ENCODE data around the gene NGEF. TPM values are rescaled to one million over a fixed set of nuclear protein-coding genes. Genes with fewer than 3 reads are reported as not detected.
"Not testable (repeated sequence)": the region's sequence is repeated elsewhere in the genome, so short reads cannot be mapped to it uniquely, and the experiment has no call there.

The NGEF gene
- total and polyA plus RNA-seq, 4 donors = 10.6 to 22.6 (median 10.8) TPM

- no peak overlapping the region for H3K4me3 ChIP-seq (ENCODE audit: low read depth in 1 of 3, low read length in 3 of 3)
- TF ChIP-seq RAD21 (IDR thresholded peaks at IDR 0.05) (no peak), FOXA2 (IDR thresholded peaks at IDR 0.05) (no peak), JUND (IDR thresholded peaks at IDR 0.05) (no peak), CTCF (IDR thresholded peaks at IDR 0.05; ENCODE audit: low read depth, low read length, missing input control) (no peak), REST (IDR thresholded peaks at IDR 0.05) (no peak), YY1 (IDR thresholded peaks at IDR 0.05) (no peak), HNF4G (IDR thresholded peaks at IDR 0.05) (no peak), FOXA1 (IDR thresholded peaks at IDR 0.05) (no peak), SP1 (IDR thresholded peaks at IDR 0.05) (no peak)
- H3K27me3 ChIP-seq (ENCODE audit: control insufficient read depth in 4 of 4, insufficient read depth in 4 of 4, low read length in 3 of 4) = no peaks in the 10 kb centered on the region
- no peaks in the 10 kb centered on the region for H3K4me1 ChIP-seq (ENCODE audit: control insufficient read depth in 4 of 4, insufficient read depth in 4 of 4, low read length in 3 of 4)
- no peak overlapping the region for H3K27ac ChIP-seq (ENCODE audit: low read depth in 1 of 2, low read length in 2 of 2)
- H3K9ac ChIP-seq (ENCODE audit: low read depth in 1 of 2, low read length in 2 of 2) = no peak overlapping the region
- WGBS = 76% methylated on average over 6 of the region's 6 CpGs
- peaks cover 0 to 7% (median 2%) of the 10 kb centered on the region in 4 donors for H3K9me3 ChIP-seq (ENCODE audit: control insufficient read depth in 4 of 4, low read length in 3 of 4)
- DNase-seq (ENCODE audit: low spot score) = no peak
- peaks cover 0 to 6% (median 3%) of the 10 kb centered on the region in 4 donors for H3K36me3 ChIP-seq (ENCODE audit: control insufficient read depth in 4 of 4, insufficient read depth in 3 of 4, low read depth in 1 of 4, low read length in 3 of 4)
Observed at GRCh38 chr2:232908695-232909094, 104.4 kb downstream of the NGEF start.

- not testable (repeated sequence) for H3K9me3 ChIP-seq (ENCODE audit: control insufficient read depth in 4 of 4, low read length in 3 of 4); DNase-seq (ENCODE audit: low spot score)
- 97% methylated on average over 9 of the region's 9 CpGs for WGBS
Observed at GRCh38 chr2:232907718-232908085, 105.4 kb downstream of the NGEF start.

GRCh38 chr2:232906867-232907717, 106.0 kb downstream of the NGEF start:
- not testable (repeated sequence) for H3K4me1 ChIP-seq (ENCODE audit: control insufficient read depth in 4 of 4, insufficient read depth in 4 of 4, low read length in 3 of 4); H3K27ac ChIP-seq (ENCODE audit: low read depth in 1 of 2, low read length in 2 of 2); H3K9me3 ChIP-seq (ENCODE audit: control insufficient read depth in 4 of 4, low read length in 3 of 4); H3K9ac ChIP-seq (ENCODE audit: low read depth in 1 of 2, low read length in 2 of 2); H3K4me3 ChIP-seq (ENCODE audit: low read depth in 1 of 3, low read length in 3 of 3); H3K27me3 ChIP-seq (ENCODE audit: control insufficient read depth in 4 of 4, insufficient read depth in 4 of 4, low read length in 3 of 4); H3K36me3 ChIP-seq (ENCODE audit: control insufficient read depth in 4 of 4, insufficient read depth in 3 of 4, low read depth in 1 of 4, low read length in 3 of 4); DNase-seq (ENCODE audit: low spot score)
- WGBS = 84% methylated on average over 9 of the region's 10 CpGs

More at GRCh38 chr2:232907718-232908085, 105.4 kb downstream of the NGEF start:
- not testable (repeated sequence) for H3K4me1 ChIP-seq (ENCODE audit: control insufficient read depth in 4 of 4, insufficient read depth in 4 of 4, low read length in 3 of 4); H3K4me3 ChIP-seq (ENCODE audit: low read depth in 1 of 3, low read length in 3 of 3); H3K9ac ChIP-seq (ENCODE audit: low read depth in 1 of 2, low read length in 2 of 2); H3K36me3 ChIP-seq (ENCODE audit: control insufficient read depth in 4 of 4, insufficient read depth in 3 of 4, low read depth in 1 of 4, low read length in 3 of 4); H3K27me3 ChIP-seq (ENCODE audit: control insufficient read depth in 4 of 4, insufficient read depth in 4 of 4, low read length in 3 of 4); H3K27ac ChIP-seq (ENCODE audit: low read depth in 1 of 2, low read length in 2 of 2)
